ENCODE measurements around the gene IGF2.
"Not testable (repeated sequence)": the region's sequence is repeated elsewhere in the genome, so short reads cannot be mapped to it uniquely, and the experiment has no call there.

The IGF2 gene, protein sequence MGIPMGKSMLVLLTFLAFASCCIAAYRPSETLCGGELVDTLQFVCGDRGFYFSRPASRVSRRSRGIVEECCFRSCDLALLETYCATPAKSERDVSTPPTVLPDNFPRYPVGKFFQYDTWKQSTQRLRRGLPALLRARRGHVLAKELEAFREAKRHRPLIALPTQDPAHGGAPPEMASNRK

DNA sequence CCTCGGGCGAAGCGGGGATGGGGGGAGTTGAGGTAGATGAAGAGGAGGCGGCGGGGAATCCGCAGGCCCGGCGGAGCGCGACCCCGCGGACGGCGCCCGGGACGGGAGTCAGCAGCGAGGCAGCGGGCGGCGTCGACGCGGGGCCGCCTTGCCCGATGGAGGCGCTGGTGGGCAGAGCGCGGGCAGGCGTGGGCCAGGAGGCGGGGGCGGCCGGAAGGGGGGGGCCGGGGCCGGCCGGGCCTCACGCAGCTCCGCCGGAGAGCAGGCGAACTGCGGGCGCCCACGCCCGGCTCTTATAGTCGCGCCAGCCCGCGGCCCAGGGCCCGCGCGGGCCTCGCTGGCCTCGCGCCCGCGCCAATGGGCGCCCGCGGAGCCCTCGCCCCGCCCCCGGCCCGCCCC lies at the start of gene IGF2:
Gene IGF2 (minus strand): TSS at position 267 of the 399 bp plus-strand sequence. CDS start 3,866 bp downstream, outside the sequence.
- no peak for DNase-seq

DNA sequence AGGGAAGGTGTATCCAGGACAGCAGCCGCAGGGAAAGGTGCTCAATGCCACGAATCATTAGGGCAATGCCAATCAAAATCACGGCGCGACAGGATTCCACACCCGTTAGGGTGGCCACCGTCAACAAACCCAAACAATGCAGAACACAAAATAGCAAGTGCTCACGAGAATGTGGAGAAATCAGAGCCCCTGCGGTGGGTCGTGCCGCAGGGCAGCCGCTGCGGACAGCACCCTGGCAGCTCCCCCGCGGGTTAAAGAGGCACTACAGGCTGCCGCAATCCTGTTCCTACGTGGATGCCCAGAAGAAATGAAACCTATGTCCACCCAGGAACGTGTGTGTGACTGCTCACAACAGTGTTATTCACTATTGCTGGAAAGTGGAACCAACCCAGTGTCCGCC lies 49.6 kb upstream of the IGF2 start:
- DNase-seq: no peak

DNA sequence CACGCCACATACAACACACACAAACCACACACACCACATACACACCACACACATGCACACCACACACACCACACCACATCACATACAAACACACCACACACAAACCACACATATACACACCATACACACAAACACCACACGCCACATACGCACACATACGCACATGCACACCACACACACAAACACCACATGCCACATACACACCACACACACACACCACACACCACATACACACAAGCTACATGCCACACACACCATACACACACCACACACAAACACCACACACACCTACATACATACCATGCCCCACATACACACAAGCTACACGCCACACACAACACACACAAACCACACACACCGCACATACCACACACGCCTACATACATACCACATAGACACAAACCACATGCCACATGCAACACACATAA lies 48.1 kb upstream of the IGF2 start:
- DNase-seq: no peak

- DNase-seq: peak; percentile 52
These were observed 47.6 kb upstream of the IGF2 start for GRCh38 chr11:2186669-2187279.

- DNase-seq: no peak
These were observed 46.3 kb upstream of the IGF2 start for GRCh38 chr11:2185324-2186085.

DNA sequence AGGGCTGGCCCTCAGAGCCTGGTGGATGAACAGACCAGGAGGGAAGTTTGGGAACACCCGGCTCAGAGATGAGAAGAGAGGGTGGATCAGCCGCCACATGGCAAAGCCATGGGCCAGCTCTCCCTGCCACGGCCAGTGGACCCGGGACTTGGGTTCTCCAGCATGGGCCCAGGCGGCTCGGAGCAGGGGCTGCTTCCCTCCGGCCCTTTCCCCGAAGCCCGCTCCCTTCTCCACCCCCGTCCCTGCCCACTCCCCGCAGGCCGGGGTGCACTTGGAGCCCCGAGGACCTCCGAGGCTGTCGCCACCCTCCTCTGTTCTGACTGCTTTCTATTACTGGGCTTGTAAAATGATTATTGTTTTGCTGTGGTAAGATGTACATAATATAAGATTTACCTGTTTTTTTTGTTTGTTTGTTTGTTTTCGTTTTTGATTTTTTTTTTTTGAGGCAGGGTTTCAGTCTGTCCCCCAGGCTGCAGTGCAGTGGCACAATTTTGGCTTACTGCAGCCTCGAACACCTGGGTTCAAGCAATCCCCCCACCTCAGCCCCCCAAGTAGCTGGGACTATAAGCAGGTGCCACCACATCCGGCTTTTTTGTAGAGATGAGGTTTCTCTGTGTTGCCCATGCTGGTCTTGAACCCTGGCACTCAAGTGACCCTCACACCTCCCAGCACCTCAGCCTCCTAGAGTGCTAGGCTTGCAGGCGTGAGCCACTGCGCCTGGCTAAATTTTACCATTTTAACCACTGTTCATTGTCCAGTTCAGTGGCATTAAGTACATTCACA lies 43.7 kb upstream of the IGF2 start:
- no peak for DNase-seq

- no peak for DNase-seq
These were observed 42.9 kb upstream of the IGF2 start for GRCh38 chr11:2182075-2182474.

DNA sequence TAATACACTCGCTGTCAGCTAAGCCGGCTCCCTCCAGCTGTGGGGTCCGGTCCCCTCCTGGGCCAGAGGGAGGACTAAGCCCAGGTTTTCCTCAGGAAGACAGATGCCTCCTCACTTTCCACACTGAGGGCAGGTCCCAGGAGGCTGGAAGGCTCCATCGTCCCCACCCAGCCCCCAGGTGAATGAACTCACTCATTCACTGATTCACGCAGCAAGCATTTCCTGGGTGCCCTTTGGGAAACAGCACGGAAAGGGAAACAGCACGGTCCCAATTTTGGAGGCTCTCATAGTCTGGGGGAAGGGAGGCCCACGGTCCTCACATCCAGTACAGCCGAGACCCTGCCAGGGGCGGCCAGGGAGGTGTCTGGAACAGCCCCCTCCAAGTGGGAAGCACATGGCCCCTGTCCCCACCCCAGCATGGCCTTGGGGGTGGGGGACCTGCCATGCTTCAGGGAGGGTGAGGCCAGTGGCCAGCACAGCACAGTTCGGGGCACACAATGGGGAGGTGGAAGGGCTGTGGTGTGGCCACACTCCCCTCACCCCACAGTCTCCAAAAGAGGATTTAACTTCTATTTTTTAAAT lies 41.7 kb upstream of the IGF2 start:
- DNase-seq: no peak

DNA sequence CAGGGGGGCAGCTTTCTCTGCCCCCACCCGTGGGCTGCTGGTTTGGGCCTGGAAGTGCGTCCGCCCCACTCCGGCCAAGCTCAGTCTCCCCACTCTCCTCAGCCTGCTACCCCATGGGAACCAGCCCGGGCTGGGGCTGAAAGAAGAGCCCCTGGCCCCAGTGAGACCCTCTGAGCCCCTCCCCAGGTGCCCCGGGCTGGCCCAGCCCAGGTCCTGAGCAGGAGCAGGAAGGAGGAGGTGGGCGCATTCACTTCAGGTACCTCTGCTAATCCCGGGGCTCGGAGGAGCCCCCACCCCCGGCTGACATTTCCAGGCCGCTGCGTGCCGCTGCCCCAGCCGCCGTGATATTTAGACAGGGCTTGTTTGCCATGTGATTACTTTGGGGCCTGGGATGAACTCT lies 41.2 kb upstream of the IGF2 start:
- DNase-seq: no peak

GRCh38 chr11:2179516-2179915 lies 40.3 kb upstream of the IGF2 start:
- no peak for DNase-seq

GRCh38 chr11:2178906-2179494 lies 39.8 kb upstream of the IGF2 start:
- DNase-seq: no peak

- not testable (repeated sequence) for DNase-seq
These were observed 39.0 kb upstream of the IGF2 start for GRCh38 chr11:2178055-2178773.

DNA sequence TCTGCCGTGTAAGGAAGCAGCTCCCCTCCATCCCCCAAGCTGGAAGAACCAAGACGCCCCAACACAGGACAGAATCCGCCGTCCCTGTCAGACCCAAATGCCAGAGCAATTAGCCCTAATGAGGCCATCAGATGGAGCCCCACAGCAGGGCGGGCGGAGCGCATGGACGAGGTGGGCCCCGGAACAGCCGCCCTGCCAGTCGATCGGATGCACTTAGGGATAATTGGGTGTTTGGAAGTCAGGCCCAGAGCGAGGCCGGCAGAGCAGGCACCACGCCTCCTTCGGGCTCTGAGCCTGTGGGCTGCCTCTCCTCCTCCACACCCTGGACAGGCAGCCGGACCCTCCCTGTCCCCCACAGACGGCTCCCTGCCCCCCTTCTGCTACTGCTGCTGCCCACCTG lies 37.9 kb upstream of the IGF2 start:
- DNase-seq: no peak

- no peak for DNase-seq
These were observed 37.3 kb upstream of the IGF2 start for GRCh38 chr11:2176389-2176900.

- DNase-seq: no peak
These were observed 36.5 kb upstream of the IGF2 start for GRCh38 chr11:2175659-2176058.

DNA sequence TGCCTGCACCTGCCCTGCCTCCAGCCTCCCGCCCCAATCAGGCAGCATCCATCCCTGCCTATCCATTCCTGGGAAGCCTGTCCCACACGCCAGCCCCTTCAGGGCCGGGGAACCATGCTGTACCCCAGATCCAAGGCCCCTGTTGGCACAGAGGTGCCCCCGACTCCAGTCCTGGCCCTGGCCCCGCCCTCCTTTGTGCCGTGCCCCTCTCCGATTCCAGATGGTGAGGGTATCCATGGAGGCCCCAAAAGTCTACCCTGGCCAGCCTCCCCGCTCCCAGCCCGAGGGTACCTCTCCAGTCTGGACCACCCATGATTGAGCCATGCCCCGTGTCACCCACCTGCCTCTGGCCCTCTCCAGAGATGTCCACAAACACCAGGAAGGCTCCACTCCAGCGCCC lies 35.2 kb upstream of the IGF2 start:
- DNase-seq: no peak

DNA sequence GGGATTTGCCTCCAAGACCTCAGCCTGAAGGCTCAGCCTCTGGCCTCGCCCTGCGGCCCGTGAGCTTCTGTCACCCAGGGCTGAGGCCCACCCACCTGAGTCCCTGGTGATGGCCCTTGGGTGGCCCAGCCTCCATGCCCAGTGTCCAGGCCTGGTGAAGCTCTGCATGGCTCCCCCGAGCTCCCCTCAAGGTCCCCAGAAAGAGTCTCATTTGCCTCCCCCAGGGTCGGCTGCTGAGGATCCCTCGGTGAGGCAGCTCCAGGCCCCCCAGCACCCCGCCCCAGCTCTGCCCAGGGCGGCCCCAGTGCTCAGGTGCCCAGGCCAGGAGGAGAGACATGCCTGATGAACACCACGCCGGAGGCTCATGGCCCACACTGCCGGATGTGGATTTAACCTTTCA lies 34.6 kb upstream of the IGF2 start:
- DNase-seq: no peak

- no peak for DNase-seq
These were observed 34.0 kb upstream of the IGF2 start for GRCh38 chr11:2173150-2173693.

DNA sequence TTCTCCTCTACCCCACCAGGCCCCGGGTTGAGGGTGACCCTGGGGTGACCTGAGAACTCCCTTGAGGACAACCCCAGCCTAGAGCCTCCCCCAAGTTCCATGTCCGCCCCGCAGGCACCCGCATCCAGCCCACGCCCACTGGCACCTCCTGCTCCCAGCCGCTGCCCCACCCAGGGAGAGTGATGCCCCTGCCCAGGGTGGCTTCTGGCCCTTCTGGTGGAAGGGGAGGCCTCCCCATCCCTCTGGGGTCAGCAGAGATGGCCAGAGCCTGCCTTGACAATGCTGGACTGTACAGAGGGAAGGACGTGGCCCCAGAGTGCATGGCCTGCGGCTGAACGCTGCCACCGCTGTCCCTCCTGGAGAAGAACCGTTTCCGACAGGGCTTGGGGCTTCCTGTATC lies 33.5 kb upstream of the IGF2 start:
- no peak for DNase-seq

DNA sequence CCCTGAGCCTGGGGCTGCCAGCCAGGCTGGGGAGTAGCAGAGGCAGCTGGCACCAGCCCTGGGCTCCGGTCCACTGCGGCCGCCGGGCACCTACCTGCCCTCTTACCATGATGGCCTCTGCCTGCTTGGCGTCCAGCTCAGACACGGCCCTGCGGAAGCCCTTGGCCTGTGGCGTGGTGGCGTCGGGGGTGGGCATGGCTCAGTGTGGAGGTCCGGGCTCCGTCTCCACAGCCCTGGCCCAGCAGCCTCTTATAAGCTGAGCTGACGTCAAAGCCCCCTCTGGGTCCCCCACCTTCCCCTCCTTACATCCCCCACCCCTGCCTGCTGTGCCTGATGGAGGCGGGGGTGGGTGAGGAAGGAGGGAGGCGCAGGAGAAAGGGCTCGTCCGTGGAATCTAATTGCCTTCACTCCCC lies 32.4 kb upstream of the IGF2 start, which contains the start of gene TH:
Gene TH (minus strand): TSS at position 225 of the 413 bp plus-strand sequence. CDS start 29 bp downstream, at position 196.
- DNase-seq: no peak
